Brain microvascular endothelial cell (primary cell): Measurements from ENCODE around the gene ATP12A.

Experiments used
- DNase-seq: peaks from one replicate; pipeline ENCODE4 v3.0.0-alpha.2; 2020
- H3K27ac ChIP-seq: fragments of 250-450 bp; sonication (Bioruptor Pico); 2 replicates; pipeline ENCODE4 v1.5.1; 2020; ENCODE audit warnings: mild to moderate bottlenecking, moderate library complexity
- H3K27me3 ChIP-seq: fragments of 250-450 bp; sonication (Bioruptor Pico); replicated peaks from 2 replicates; pipeline ENCODE4 v1.5.1; 2020; ENCODE audit warnings: mild to moderate bottlenecking
- H3K36me3 ChIP-seq: fragments of 250-450 bp; sonication (Bioruptor Pico); replicated peaks from 2 replicates; pipeline ENCODE4 v1.5.1; 2020; ENCODE audit warnings: mild to moderate bottlenecking
- H3K4me3 ChIP-seq: 2 replicates; pipeline ENCODE4 v1.5.1; 2011; ENCODE audit warnings: low read depth, mild to moderate bottlenecking, control low read depth, low read length, moderate library complexity
- CTCF ChIP-seq: IDR thresholded peaks from 2 replicates; pipeline ENCODE4 v1.5.1; 2011; ENCODE audit warnings: low read depth, mild to moderate bottlenecking, moderate library complexity, low read length, control low read depth, inconsistent platforms; ENCODE audit errors: missing control alignments
- in situ Hi-C: cut with HindIII; loops from 2 replicates; pipeline ENCODE4 v1.10.0; 2017; ENCODE audit warnings: low sequenced_read_pairs, low pct_ligation_motif_present

ATP12A gene

GRCh38 chr13:24664726-24665409, 15.3 kb upstream of the ATP12A start:
- no peaks in the 10 kb centered on the region for H3K27me3 ChIP-seq
- no peaks in the 10 kb centered on the region for H3K36me3 ChIP-seq
- peak; percentile 62 for DNase-seq
- in situ Hi-C loops, result no loop called here
- H3K27ac ChIP-seq, result no peak overlapping the region
- no peak for TF ChIP-seq CTCF
- H3K4me3 ChIP-seq, result no peak overlapping the region

DNA sequence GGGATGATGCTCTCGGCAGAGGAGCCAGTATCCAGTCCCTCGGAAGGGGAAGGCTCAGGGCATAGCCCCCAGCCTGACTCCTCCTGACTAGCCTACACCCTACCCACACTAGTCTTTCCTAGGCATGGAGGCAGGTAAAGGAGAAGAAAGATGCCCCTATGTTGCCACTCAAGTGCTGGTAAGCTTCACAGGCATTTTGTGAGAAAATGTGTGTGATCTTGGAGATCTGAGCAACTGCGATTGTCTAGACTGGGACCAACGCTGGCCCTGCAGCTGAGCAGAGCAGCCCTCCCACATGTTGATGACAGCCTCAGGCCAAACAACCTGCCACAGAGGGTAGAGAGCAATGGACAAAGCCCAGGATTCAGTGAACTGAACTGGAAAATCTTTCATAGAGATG, 11.7 kb upstream of the ATP12A start:
- no peak overlapping the region for H3K4me3 ChIP-seq
- no peaks in the 10 kb centered on the region for H3K36me3 ChIP-seq
- TF ChIP-seq CTCF, result no peak
- DNase-seq, result no peak
- H3K27ac ChIP-seq, result no peak overlapping the region
- no peaks in the 10 kb centered on the region for H3K27me3 ChIP-seq
- in situ Hi-C loops, result no loop called here

GRCh38 chr13:24668955-24669582, 11.1 kb upstream of the ATP12A start:
- Histone ChIP-seq H3K27ac (no peak overlapping the region), H3K27me3 (no peaks in the 10 kb centered on the region), H3K4me3 (no peak overlapping the region), H3K36me3 (no peaks in the 10 kb centered on the region)
- in situ Hi-C loops, result no loop called here
- TF ChIP-seq CTCF, result no peak
- no peak for DNase-seq

- Histone ChIP-seq H3K36me3 (no peaks in the 10 kb centered on the region), H3K4me3 (no peak overlapping the region), H3K27me3 (no peaks in the 10 kb centered on the region), H3K27ac (no peak overlapping the region)
- in situ Hi-C loops, result no loop called here
- TF ChIP-seq CTCF, result no peak
- DNase-seq, result no peak
These were observed 10.0 kb upstream of the ATP12A start for GRCh38 chr13:24670174-24670573.

GRCh38 chr13:24670961-24671381, 9.2 kb upstream of the ATP12A start:
- Histone ChIP-seq H3K4me3 (no peak overlapping the region), H3K27ac (no peak overlapping the region), H3K36me3 (no peaks in the 10 kb centered on the region), H3K27me3 (no peaks in the 10 kb centered on the region)
- in situ Hi-C loops, result no loop called here
- peak; percentile 59 for TF ChIP-seq CTCF
- DNase-seq, result peak; percentile 9
